HepG2 (cell line): ENCODE data around the gene SPAG7. TPM values are rescaled to one million over a fixed set of nuclear protein-coding genes. Genes with fewer than 3 reads are reported as not detected.

ENCODE experiments used
- ATAC-seq: fragments of 200-7000 bp; cut with Tn5 transposase; 3 replicates; pipeline ENCODE4 v1.9.1; 2020; ENCODE audit warnings: mild to moderate bottlenecking, moderate library complexity
- BruUV-seq: library from RNA; stranded (reverse); fragments of 400-500 nt; replicated peaks from 2 replicates; lab custom pipeline; 2021; lab: Mats Ljungman, UMichigan
- CTCF ChIA-PET: fragments of 300-600 bp; formaldehyde crosslinking; extraction: SDS; loops from one replicate; lab custom pipeline; 2021; ENCODE audit warnings: low total read pairs, inconsistent platforms, low intra/inter-chr PET ratio; lab: Yijun Ruan, JAX
- POLR2A ChIA-PET: fragments of 350-600 bp; sonication (Branson Sonifier 250); formaldehyde crosslinking; loops from one replicate; lab custom pipeline; 2020; ENCODE audit warnings: antibody characterized with exemption, inconsistent platforms; lab: Yijun Ruan, JAX
- DNase-seq: peaks from one replicate; pipeline ENCODE4 v3.0.0-alpha.2; 2015; ENCODE audit warnings: low spot score
- FAIRE-seq: peaks from 3 replicates; lab custom pipeline; 2011; peaks lifted over from hg19 to GRCh38; lab: Jason Lieb, UNC
- H2AFZ ChIP-seq: one replicate; pipeline ENCODE4 v1.6.1; 2011; ENCODE audit warnings: low read length, inconsistent platforms
- H3K27ac ChIP-seq: fragments of 300-600 bp; 3 replicates; pipeline ENCODE4 v1.8.0; 2011; ENCODE audit warnings: mixed run types, mild to moderate bottlenecking, mixed read lengths, low read length, inconsistent platforms; ENCODE audit not compliant: insufficient read depth; ENCODE audit errors: extremely low read length
- H3K27me3 ChIP-seq, 2 experiments: fragments of 200-600 bp in 1 of 2; 2 replicates in 1 of 2; 3 replicates in 1 of 2; pipeline versions ENCODE4 v1.6.0 to v1.8.0; 2011; ENCODE audit warnings: low read length in 2 of 2, mild to moderate bottlenecking in 2 of 2, moderate library complexity in 2 of 2, inconsistent platforms in 1 of 2; ENCODE audit not compliant: insufficient read depth in 2 of 2, control insufficient read depth in 1 of 2
- H3K36me3 ChIP-seq, 2 experiments: fragments of 200-600 bp in 1 of 2; replicated peaks in 1 of 2; 2 replicates in 1 of 2; 3 replicates in 1 of 2; pipeline versions ENCODE4 v1.5.1 to v1.8.0; 2011; ENCODE audit warnings: low read length in 2 of 2, inconsistent platforms in 1 of 2; ENCODE audit not compliant: insufficient read depth in 2 of 2, control insufficient read depth in 1 of 2
- H3K4me1 ChIP-seq: 2 replicates; pipeline ENCODE4 v1.5.1; 2012; ENCODE audit warnings: low read length, inconsistent platforms; ENCODE audit not compliant: insufficient read depth
- H3K4me2 ChIP-seq: 2 replicates; pipeline ENCODE4 v1.6.0; 2011; ENCODE audit warnings: low read depth, low read length, inconsistent platforms
- H3K4me3 ChIP-seq, 3 experiments: fragments of 200-600 bp in 1 of 3; sonication (generic), shearing (Covaris generic) in 1 of 3; replicated peaks in 1 of 3; 2 replicates each; pipeline ENCODE4 v1.5.1; 2011 to 2016; ENCODE audit warnings: low read length in 3 of 3, inconsistent platforms in 2 of 3, low read depth in 2 of 3, mild to moderate bottlenecking in 2 of 3, control low read depth in 1 of 3, mixed read lengths in 1 of 3; ENCODE audit not compliant: insufficient read depth in 1 of 3
- H3K79me2 ChIP-seq: one replicate; pipeline ENCODE4 v1.6.1; 2011; ENCODE audit warnings: low read length, inconsistent platforms; ENCODE audit not compliant: insufficient read depth
- H3K9ac ChIP-seq: 2 replicates; pipeline ENCODE4 v1.6.0; 2011; ENCODE audit warnings: mild to moderate bottlenecking, low read depth, low read length, inconsistent platforms; ENCODE audit not compliant: insufficient read depth
- H3K9me3 ChIP-seq: 2 replicates; pipeline ENCODE4 v1.5.1; 2012; ENCODE audit warnings: mild to moderate bottlenecking, low read length
- H4K20me1 ChIP-seq: 2 replicates; pipeline ENCODE4 v1.6.0; 2011; ENCODE audit warnings: inconsistent platforms, mild to moderate bottlenecking, low read length, moderate library complexity; ENCODE audit not compliant: insufficient read depth
- KLF16 ChIP-seq, 2 experiments: sonication (generic) in 1 of 2; formaldehyde crosslinking in 1 of 2; IDR thresholded peaks; 2 replicates each; pipeline versions ENCODE4 v1.6.1 to v1.8.0; 2016 to 2023; ENCODE audit warnings: missing genetic modification reagents in 2 of 2, missing compliant biosample characterization in 1 of 2
- MED1 ChIP-seq: sonication (generic); formaldehyde crosslinking; IDR thresholded peaks from 2 replicates; pipeline ENCODE4 v1.4.0; 2020; ENCODE audit warnings: missing genetic modification reagents
- PRPF4 ChIP-seq: fragments of 200-400 bp; formaldehyde crosslinking; IDR thresholded peaks from 2 replicates; pipeline ENCODE4 v1.6.1; 2016; ENCODE audit warnings: low read length, low read depth; ENCODE audit not compliant: poor library complexity, severe bottlenecking
- SP1 ChIP-seq, 2 experiments: fragments of 450-650 bp in 1 of 2; sonication (generic) in 1 of 2; formaldehyde crosslinking in 1 of 2; IDR thresholded peaks; 2 replicates each; pipeline versions ENCODE4 v1.4.0 to v1.6.1; 2016 to 2020; ENCODE audit warnings: missing genetic modification reagents in 1 of 2
- ZNF484 ChIP-seq: sonication (generic); formaldehyde crosslinking; IDR thresholded peaks from 2 replicates; pipeline ENCODE4 v1.5.1; 2020; ENCODE audit warnings: mild to moderate bottlenecking, low read depth, missing genetic modification reagents, borderline replicate concordance
- WGBS: methylation state at CpG from one replicate; pipeline ENCODE4 v1.1.6; 2017; ENCODE audit warnings: low lambda C conversion rate; 5-methylcytosine and 5-hydroxymethylcytosine counted together
- in situ Hi-C: cut with HindIII; loops from 2 replicates; pipeline ENCODE4 v1.10.0; 2017; ENCODE audit warnings: low pct_unique_long_range_greater_than_20kb; ENCODE audit not compliant: extremely low pct_ligation_motif_present
- intact Hi-C: fragments of 100-400 bp; cut with micrococcal nuclease; formaldehyde crosslinking; loops from one replicate; pipeline ENCODE4 v1.10.0; 2022; ENCODE audit not compliant: unreplicated experiment
- polyA plus RNA-seq, 8 experiments: library from polyadenylated mRNA; depleted of rRNA in 3 of 8; stranded (reverse) in 7 of 8; unstranded in 1 of 8; fragments of >200 nt; fragmentation: Illumina TruSeq in 4 of 8; extraction: Trizol in 4 of 8; gene quantifications; 2 replicates each; pipeline versions ENCODE4 v1.2.1 to v1.2.3, GENCODE V29; 2011 to 2016; ENCODE audit warnings: low read depth in 4 of 8, missing spikeins in 1 of 8, mixed read lengths in 1 of 8; ENCODE audit not compliant: insufficient read depth in 1 of 8
- total RNA-seq, 5 experiments: library from RNA; depleted of rRNA; stranded (reverse); fragments of >200 nt; fragmentation: Illumina TruSeq; extraction: Trizol; gene quantifications; 2 replicates each; pipeline ENCODE4 v1.2.3, GENCODE V29; 2016; ENCODE audit warnings: low read depth in 1 of 5
- TF ChIP-seq, protein P1 (sequence below): sonication (generic); formaldehyde crosslinking; IDR thresholded peaks from 2 replicates; pipeline ENCODE4 v1.8.1; 2023; ENCODE audit warnings: mild to moderate bottlenecking, moderate library complexity, missing genetic modification reagents
- TF ChIP-seq, protein P2 (sequence below): sonication (generic); formaldehyde crosslinking; IDR thresholded peaks from 2 replicates; pipeline ENCODE4 v1.9.0; 2022; ENCODE audit warnings: missing genetic modification reagents, mild to moderate bottlenecking, borderline replicate concordance

The SPAG7 gene
- total and polyA plus RNA-seq, 2 of the 13 experiments (the other 11 are each of a cell fraction or from before 2014, with no cell fraction given) = 51.0 to 59.0 TPM

DNA sequence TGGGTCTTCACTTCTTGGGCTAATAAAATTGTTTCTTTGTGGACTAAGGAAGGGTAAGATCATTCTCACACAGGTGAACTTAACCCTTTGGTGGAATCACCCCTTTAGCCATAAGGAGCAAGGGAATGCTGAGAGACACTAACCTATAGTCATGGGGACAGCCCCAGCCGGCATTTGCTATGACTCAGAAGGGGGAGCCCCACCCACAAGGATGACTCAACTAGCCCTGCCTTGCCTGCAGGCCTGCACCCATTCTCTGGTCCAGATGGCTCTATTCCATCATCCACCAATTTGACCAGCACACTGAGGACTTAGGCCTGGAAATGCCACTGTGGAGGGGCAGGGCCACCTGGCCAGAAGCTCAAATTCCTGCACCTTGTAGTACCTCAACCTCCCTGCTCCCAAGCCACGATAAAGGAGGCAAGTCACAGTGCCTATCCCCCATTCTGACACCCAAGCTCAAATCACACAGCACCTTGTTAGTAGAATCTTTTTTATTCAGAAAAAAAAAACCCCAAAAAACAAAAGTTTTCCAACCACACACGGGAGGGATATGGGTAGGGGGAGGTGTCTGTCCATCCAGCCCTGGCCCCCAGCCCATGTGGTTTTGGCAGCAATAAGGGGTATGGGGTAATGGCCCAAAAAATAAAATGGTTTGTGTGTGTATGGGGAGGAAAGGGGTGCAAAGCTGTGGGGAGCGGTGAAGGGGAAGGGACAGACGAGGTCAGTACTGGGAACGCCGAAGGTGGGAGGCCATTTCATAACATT, 22.3 kb downstream of the SPAG7 start (continued):
- TF ChIP-seq SP1 (IDR thresholded peaks at IDR 0.05) = no peak
- TF ChIP-seq SP1 (CRISPR knock-in tag; IDR thresholded peaks at IDR 0.05) = 0 out of 2 replicates have a peak, but pooled peaks have one; percentile 25
- no peak for TF ChIP-seq MED1

DNA sequence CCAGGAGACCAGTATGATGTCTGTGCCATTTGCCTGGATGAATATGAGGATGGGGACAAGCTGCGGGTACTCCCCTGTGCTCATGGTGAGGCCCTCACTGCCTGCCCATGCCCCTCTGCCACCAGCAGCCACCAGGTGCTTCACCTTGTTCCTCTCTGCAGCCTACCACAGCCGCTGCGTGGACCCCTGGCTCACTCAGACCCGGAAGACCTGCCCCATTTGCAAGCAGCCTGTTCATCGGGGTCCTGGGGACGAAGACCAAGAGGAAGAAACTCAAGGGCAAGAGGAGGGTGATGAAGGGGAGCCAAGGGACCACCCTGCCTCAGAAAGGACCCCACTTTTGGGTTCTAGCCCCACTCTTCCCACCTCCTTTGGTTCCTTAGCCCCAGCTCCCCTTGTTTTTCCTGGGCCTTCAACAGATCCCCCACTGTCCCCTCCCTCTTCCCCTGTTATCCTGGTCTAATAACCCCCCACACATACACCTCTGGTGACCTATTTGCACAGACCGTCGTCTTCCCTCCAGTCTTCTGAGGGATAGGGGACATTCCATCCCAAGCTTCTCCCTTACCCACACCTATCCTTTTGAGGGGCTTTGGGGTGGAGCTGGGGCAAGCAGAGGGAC, 23.0 kb downstream of the SPAG7 start:
- Histone ChIP-seq H3K27ac (peak overlapping the region; percentile 38), H3K79me2 (peaks cover 61% of the 10 kb centered on the region), H3K4me1 (peaks cover 38% of the 10 kb centered on the region), H3K4me2 (no peak overlapping the region), H3K9ac (no peak overlapping the region), H4K20me1 (peaks cover 33% of the 10 kb centered on the region), H3K27me3 (no peaks in the 10 kb centered on the region; a peak in 1 of 5 replicates), H3K4me3 (no peak overlapping the region), H3K36me3 (peaks cover 18 to 37% of the 10 kb centered on the region in 2 experiments), H3K9me3 (no peaks in the 10 kb centered on the region), H2AFZ (no peak overlapping the region)
- ATAC-seq (no peak), DNase-seq (no peak), FAIRE-seq (no peak)
- POLR2A ChIA-PET = interaction anchor here (1.6 to 10.0 kb wide), 2 partner anchors 22 to 24 kb away, joined by 6 to 273 read pairs; partner anchors contain the start of gene SPAG7
- in situ Hi-C loops (no loop called here), intact Hi-C loops (no loop called here)
- 82% methylated on average over 7 of the region's 8 CpGs for WGBS
- no TSS peak for BruUV-seq
- CTCF ChIA-PET = no interaction called here
- TF ChIP-seq ZNF484 (CRISPR knock-in tag) (no peak), KLF16 (CRISPR knock-in tag; IDR thresholded peaks at IDR 0.05) (no peak), PRPF4 (no peak)
- TF ChIP-seq, protein P1, sequence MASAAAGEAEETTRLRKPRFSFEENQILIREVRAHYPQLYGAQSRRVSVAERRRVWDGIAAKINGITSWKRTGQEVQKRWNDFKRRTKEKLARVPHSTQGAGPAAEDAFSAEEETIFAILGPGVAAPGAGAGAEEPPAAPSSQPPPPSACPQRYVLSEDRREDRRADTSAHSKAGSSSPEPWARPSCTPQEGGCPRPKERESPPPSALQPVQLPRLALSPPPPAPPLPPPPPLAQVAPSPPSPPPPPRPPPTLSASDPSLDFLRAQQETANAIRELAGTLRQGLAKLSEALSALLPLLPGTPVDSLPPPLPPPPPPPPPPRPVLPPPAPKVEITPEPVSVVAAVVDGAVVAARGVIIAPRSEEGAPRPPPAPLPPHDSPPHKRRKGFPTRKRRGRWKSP (CRISPR knock-in tag) = no peak
- TF ChIP-seq, protein P2, sequence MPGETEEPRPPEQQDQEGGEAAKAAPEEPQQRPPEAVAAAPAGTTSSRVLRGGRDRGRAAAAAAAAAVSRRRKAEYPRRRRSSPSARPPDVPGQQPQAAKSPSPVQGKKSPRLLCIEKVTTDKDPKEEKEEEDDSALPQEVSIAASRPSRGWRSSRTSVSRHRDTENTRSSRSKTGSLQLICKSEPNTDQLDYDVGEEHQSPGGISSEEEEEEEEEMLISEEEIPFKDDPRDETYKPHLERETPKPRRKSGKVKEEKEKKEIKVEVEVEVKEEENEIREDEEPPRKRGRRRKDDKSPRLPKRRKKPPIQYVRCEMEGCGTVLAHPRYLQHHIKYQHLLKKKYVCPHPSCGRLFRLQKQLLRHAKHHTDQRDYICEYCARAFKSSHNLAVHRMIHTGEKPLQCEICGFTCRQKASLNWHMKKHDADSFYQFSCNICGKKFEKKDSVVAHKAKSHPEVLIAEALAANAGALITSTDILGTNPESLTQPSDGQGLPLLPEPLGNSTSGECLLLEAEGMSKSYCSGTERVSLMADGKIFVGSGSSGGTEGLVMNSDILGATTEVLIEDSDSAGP = peak; percentile 34; the same call in 1 of the 2 replicates
